Measurements from ENCODE around the gene PRR20G.

The PRR20G gene

DNA sequence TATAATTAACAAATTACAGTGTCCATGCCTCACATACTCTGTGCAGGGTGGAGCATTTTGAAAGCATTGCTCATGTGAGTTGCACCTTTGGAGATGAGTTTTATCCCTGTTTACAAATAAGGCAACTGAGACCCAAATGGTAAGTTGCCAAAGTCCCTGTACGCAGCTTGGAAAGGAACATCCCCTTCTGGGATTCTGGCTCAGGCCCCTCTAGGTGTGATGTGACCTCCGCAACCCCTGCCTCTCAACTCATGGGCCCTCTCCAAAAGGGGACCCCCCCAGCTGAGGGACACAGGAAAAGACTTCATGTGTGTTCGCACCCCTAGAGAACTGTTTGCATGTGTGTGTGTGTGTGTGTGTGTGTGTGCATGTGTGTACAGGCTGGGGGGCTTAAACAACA is 25.3 kb downstream of the PRR20G start:
- no peak for DNase-seq

DNA sequence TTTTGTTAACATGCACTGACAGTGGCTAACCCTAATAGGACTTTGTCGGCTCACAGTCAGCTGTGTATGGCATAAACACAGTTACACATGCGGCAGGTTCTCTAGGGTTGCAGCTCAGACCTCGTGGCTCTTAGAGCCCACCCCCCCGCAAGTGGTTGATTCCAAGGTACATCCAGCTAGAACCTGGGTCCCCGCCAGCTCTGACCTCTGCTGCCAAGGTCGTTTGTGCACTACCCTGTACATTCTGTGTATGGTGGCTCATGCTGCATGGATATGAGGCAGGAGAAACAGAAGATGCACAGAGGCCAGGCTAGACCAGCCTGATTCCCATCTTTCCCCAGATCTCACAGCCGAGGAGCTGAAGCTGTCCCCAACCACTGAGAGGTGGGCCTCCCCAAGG is 25.9 kb downstream of the PRR20G start:
- DNase-seq, result no peak

DNA sequence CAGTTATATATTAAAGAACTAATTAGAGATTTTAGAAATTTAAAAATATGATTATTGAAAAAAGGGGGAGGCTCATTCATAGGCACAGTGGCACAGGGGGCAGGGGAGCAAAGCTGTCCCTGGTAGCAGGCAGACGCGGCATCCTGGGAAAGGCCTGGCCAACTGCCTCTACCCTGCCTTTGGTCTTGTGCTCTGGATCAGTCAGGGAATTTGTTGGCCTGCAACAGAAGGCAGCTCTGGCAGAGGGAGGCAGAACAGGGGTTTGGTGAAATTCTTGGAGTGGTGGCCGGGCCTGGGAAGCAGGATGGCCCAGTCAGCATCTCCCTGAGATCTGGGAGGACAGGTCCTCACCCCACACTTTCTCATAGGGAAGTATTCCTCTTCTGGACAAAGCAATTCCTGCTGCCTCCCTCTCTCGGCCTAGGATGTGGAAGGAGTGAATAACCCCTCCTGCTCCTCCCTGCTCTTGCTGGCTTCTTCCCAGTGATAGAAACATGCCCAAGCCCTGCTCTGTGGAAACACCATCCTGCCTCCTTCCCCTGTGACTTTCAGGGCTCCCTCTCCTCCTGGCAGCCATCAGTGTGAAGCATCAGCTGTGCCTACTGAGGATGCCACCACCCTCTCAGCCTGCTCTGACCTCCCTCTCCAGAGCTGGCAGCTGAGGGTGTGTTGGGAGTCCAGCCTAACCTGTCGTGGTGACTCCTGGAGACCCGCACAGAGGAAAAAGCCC is 26.9 kb downstream of the PRR20G start:
- DNase-seq, result no peak

DNA sequence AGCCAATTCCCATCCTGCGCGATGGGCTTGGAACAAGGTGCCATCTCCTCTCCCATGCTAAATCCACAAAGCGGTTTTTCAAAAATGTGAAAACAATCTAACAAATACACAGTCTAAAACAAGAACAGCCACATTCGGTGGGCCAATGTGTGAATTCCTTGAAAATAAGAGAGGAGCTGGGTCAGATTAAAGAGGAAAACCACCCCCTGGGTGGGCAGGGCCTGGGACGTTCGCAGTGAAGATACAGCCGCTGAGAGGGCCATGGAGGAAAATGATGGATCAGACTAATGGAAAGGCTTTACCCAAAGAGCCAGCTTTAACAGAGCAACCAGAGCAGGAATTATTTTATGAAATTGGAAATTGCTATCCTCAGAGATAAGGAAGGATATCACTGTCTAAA is 27.4 kb downstream of the PRR20G start:
- no peak for DNase-seq

DNA sequence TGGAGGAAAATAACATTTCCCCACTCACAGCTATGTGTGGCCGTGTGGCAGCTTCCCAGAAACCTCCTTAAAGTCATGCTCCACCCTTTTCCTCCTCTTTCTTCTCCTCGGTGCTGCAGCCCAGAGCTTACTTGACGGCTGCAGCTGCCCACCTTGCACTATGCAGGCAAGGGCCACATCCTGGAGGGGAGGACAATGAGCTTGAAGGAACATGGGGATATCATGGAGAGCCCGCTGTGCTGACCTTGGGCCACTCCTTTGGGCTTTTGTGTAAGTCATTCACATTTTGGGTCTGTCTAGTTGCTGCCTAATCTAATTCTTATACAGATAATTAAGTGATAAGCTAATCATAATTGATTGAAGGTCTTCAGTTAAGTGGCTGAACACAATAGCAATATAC is 28.0 kb downstream of the PRR20G start:
- DNase-seq, result no peak

DNA sequence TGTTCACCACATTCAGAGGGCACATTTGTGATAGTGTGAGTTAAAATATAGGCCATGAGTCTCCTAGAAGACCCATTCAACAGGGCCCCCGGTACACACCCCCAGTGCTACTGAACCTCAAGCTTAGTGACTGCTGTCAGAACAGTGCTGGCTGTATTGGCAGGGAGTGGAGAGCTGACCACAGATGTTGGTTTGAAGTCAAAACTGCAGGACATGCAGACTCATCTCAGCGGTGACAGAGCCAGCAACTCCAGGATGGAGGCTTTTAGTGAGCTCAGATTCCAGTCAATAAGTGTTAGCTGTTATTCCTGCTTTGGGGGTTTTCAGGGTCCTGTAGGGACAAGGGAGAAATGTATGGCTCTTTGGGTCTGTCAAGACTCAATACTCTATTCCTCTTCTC is 29.1 kb downstream of the PRR20G start:
- no peak for DNase-seq

DNA sequence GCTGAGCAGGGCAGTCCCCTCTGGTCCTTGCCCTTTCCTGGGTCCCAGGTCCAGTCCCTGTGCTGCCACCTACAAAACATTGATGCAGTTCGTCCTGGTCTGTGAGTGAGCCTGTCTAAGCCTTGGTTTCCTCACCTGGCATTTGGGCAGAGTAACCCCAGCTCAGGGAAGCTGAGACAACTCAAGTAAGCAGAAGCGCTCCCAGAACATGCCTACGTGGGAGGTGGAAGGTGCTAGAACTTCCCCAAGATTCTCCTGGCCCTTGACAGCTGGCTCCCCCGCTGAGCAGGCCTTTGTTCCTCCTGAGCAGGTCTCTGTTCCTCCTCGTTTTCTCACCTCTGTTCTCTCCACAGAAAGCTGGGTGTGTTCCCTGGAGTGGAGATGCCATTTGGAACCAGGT is 30.5 kb downstream of the PRR20G start:
- no peak for DNase-seq

DNA sequence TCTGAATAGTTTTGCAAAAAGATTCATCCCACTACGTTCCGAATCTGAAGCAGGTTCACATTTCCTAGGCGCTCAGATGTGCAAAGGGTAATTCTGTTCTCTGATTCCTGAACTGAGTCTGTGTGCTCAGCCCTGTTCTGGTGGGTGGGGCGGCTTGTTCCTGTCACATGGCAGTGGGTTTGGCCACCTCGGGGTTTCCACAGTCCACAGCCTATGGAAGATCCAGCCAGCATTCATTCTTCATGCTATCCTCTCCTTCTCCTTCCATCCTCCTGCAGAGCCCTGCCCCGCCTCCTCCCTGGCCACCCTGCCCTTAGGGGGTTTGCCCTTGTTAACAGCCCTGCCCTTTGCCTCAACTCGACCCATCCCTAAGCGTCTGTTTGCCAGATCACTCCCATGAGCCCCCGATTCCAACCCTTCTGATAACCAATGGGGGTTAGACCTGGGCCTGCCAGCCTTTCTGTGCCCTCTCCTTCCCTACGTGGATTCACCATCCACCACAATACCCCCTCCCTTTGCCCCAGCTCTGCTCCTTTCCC is 31.0 kb downstream of the PRR20G start:
- DNase-seq, result no peak

DNA sequence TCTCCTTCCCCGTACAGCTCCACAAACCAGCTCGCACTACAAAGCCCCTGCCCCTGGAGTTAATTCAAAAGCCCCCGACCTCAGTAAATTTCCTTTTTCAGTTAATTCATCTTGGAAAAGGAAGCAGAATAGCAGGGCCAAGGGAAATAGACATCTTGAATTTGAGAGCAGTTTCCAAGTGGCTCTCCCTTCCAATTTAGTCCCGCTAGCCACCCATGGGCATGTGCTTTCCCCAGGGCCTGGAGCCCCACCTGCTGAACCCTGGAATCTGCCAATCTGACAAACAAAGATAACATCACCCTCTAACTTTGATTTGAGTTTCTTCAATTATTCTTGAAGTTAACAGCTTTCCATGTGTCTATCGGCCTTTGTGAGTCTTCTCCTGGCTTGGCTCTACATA is 31.7 kb downstream of the PRR20G start:
- DNase-seq, result no peak

DNA sequence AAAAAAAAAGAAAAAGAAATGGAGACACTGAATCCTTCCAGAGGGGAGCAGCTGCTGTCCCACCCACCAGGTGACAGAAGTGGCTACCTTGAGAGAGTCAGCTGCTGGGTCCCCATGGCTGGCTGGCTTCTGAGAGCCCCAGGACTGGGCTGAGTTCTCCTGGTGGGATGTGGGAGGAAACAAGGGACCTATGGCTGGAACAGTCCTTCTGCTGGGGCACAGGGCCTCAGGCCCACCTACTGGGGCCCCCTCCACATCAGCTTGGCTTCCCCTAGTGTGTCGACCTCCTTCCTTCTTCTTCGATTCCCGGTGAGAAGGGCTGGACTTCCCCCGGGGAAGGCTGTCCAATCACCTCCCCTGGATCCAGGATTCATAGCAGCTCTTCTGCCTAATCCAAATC is 32.3 kb downstream of the PRR20G start:
- no peak for DNase-seq

DNA sequence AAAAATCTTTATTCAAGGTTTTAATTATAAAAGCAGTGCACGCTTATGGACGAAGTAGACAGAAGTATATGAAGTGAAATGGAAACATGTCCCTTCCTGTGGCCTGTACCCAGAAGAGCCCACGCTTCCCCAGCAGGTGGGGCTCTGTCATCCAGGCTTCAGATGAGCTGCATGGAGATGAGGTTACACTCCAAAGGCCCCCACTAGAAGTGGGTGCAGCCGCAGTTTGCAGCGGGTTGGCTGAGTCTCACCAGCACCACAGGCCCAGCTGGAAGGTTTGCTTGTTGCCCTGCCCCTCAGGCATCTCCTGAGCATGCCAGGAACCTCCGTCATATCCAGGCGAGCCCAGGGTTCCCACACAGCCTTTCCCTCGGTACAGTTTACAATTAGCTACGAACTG is 33.1 kb downstream of the PRR20G start:
- no peak for DNase-seq

DNA sequence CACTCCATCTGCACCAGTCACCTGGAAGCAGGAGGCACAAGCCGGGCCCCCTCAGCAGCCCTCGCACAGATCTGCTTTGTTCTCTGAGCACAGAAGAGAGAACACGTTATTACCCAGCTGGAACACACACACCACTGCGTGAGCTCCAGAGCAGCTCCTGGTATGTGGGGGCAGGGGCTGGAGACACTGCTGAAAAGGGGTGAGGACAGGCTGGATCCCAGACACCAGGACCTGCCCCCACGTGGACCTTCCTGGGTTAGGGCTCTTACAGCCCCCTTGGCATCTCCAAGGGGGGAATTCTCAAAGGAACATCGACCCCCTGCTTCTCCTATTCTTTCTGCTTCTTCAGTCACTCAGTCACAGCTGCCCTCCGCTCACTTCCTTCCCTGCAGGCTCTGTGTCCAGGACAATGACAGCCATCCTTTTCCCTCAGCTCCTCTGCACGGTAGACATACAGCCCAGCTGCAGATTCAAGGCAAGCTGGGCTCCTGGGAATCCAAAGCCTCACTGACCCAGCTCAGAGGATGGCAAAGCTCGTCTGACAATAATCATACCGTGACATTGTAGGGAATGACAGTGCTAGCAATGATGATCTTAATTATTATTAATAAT is 33.7 kb downstream of the PRR20G start:
- DNase-seq, result no peak

DNA sequence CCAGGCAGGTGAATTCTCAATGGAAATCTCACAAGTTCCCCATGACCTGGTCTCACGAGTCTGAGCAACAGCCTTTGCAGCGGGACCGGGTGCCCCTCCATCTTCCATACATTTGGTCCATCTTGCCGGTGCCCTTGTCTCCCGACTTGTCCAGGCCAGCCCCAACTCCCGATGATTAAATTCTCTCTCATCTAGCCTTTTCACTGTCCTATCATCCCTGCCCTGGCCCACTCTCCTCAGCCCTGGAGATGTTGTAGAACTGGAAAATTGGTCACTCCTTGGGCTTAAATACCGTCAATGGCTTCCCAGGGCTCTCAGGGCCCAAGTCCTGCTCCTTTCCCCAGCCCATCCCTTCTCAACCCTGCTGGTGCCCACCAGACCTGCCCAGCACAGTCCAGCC is 34.4 kb downstream of the PRR20G start:
- DNase-seq, result no peak

DNA sequence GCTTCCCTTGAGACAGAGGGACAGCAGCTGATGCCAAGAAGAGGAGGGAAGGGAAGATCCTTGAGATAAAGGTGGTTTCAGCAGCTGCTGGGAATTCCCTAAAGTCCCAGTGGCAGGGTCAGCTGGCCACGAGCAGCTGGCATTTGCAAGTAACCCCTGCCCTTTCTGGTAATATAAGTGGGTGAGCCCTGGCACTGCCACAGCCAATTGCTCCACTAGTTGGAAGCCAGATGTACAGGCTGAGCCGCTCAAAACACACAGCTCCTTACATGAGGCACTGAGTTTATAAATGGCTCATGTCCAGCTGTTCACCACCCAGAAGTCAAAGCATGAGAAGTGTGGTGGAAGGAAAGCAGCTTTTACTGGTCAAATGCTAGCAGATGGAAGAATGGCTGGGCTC is 35.4 kb downstream of the PRR20G start:
- no peak for DNase-seq

DNA sequence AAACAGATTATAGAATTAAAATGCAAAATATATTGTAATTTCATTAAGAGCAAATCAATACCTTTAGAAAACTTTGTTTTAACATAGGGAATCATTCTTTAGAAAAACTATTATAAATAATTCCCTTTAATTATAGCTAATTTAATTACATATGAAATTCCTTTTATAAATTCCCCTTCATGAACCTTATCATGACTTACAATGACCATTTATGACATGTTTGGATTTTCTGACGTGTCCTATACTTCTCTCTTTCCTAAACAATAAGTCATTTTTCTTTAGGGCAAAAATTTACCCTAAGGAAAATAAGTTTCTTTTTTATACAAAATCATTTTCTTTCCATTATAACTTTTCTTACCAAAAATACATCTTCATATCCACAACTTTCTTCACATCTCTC is 37.8 kb downstream of the PRR20G start:
- DNase-seq, result no peak

DNA sequence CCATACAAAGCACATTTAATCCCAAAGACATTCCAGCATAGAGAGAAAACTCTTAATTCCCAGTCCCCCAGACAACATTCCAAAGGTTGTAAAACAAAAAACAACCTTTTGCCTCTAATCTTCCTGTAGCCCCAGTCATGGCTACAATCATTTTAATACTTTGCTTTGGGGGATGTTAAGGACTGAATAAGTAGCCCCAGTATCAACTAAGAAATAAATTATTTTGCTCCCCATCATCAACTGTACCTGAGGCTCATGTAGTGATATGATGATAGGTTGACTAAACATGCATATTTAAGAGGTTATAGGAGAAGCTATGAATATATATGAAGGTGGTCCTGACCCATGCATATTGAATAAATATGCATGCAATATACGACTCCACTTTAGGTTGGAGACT is 40.6 kb downstream of the PRR20G start:
- no peak for DNase-seq

DNA sequence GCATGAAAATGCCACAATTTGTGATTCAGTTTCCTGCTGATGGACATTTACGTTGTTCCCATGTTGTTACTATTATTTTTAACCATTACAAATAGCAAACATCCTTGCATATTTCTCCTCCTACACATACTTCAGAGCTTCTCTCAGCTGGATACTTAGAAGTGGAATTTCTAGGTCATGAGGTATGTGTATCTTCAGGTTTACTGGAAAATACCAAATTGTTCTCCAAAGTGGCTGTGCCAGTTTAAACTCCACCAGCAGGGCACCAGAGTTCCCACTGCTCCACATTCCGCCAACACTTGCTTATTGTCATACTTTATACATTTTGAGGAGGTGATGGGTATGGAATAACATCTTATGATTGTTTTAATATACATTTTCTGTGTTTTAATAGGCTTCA is 49.2 kb downstream of the PRR20G start:
- DNase-seq, result no peak

DNA sequence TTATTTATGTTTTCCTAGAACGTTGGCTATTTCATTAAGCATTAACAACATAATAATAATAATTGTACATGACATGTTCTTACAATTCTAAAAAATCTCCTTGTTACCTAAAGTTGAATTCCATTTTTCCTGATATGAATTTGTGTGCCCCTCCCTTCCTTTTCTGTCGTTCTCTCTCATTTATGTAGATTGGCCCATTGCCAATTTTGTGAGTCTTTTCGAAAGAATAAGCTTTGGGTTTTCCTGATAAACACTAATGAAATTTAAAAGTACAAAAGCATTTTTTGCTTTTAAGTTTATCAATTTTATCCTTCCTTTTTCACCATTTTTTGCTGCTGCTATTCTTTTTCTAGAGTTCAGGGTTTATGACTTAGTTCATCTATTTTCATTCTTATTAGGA is 50.0 kb downstream of the PRR20G start:
- no peak for DNase-seq

DNA sequence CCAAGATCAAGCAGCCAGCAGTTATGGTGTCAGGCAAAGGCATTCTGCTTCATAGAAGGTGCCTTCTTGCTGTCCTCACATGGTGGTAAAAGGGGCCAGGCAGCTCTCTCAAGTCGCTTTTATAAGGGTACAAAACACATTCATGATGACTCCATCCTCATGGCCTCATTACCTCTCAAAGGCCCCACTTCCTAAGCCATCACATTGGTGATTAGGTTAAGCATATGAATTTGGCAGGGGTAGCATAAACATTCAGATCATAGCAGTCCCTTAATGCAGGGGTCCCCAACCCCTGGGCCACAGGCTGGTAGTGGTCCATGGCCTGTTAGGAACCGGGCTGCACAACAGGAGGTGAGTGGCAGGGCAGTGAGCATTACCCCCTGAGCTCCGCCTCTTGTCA is 52.1 kb downstream of the PRR20G start:
- DNase-seq, result no peak

DNA sequence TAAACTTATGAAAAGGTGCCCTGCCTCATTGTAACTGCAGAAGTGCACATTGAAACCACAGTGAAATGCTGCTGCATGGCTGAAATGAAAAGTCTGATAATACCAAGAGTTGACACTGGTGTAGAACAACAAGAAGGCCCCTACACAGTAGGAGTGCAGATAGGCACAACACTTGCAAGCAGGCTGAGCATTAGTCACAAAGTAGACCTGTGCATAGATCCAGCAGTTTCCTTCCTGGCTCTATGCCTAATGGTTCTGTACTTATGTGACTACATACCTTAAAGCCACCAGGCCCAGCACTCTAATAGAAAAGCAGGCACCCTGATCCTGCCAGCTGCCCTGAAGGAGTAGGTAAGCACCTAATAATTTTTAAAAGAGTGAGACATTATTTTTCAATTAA is 53.1 kb downstream of the PRR20G start:
- no peak for DNase-seq

Measured in activated CD8-positive, alpha-beta memory T cell treated with anti-CD3 and anti-CD28 coated beads, Interleukin-2, amount 50 U/mL, for 4 hours (primary cell).